Measurements from ENCODE around the gene DSCAM.

Gene DSCAM

GRCh38 chr21:40685141-40685540 is 161.8 kb downstream of the DSCAM start:
- no peak for DNase-seq (ENCODE audit: low read depth in 1 of 2, low spot score in 1 of 2)

GRCh38 chr21:40684726-40685125 is 162.2 kb downstream of the DSCAM start:
- Histone ChIP-seq H3K4me3 (replicated peaks; ENCODE audit: insufficient read depth, low read length) (no peak overlapping the region), H3K27ac (replicated peaks) (no peak overlapping the region), H3K27me3 (ENCODE audit: insufficient read depth, poor library complexity, severe bottlenecking) (peaks cover 4% of the 10 kb centered on the region)
- TF ChIP-seq POLR2AphosphoS5 (IDR thresholded peaks at IDR 0.05; ENCODE audit: low read depth) = no peak
- no peak for TF ChIP-seq REST (IDR thresholded peaks at IDR 0.05; ENCODE audit: insufficient replicate concordance, low read depth)
- DNase-seq (ENCODE audit: low read depth in 1 of 2, low spot score in 1 of 2) = no peak

More at GRCh38 chr21:40685141-40685540, 161.8 kb downstream of the DSCAM start:
- Histone ChIP-seq H3K27ac (replicated peaks) (no peak overlapping the region), H3K27me3 (ENCODE audit: insufficient read depth, poor library complexity, severe bottlenecking) (peaks cover 4% of the 10 kb centered on the region), H3K4me3 (replicated peaks; ENCODE audit: insufficient read depth, low read length) (no peak overlapping the region)
- TF ChIP-seq POLR2AphosphoS5 (IDR thresholded peaks at IDR 0.05; ENCODE audit: low read depth) (no peak), REST (IDR thresholded peaks at IDR 0.05; ENCODE audit: insufficient replicate concordance, low read depth) (no peak), GABPA (IDR thresholded peaks at IDR 0.05; ENCODE audit: low read depth) (no peak), CTCF (IDR thresholded peaks at IDR 0.05; ENCODE audit: insufficient read depth, low read length) (no peak), SPI1 (IDR thresholded peaks at IDR 0.05; ENCODE audit: borderline replicate concordance, low read depth) (no peak)

GRCh38 chr21:40683349-40683748 is 163.6 kb downstream of the DSCAM start:
- Histone ChIP-seq H3K27ac (replicated peaks) (no peak overlapping the region), H3K27me3 (ENCODE audit: insufficient read depth, poor library complexity, severe bottlenecking) (peaks cover 2% of the 10 kb centered on the region), H3K4me3 (replicated peaks; ENCODE audit: insufficient read depth, low read length) (no peak overlapping the region)
- no peak for TF ChIP-seq REST (IDR thresholded peaks at IDR 0.05; ENCODE audit: insufficient replicate concordance, low read depth)
- TF ChIP-seq POLR2AphosphoS5 (IDR thresholded peaks at IDR 0.05; ENCODE audit: low read depth) = no peak
- no peak for DNase-seq (ENCODE audit: low read depth in 1 of 2, low spot score in 1 of 2)

DNA sequence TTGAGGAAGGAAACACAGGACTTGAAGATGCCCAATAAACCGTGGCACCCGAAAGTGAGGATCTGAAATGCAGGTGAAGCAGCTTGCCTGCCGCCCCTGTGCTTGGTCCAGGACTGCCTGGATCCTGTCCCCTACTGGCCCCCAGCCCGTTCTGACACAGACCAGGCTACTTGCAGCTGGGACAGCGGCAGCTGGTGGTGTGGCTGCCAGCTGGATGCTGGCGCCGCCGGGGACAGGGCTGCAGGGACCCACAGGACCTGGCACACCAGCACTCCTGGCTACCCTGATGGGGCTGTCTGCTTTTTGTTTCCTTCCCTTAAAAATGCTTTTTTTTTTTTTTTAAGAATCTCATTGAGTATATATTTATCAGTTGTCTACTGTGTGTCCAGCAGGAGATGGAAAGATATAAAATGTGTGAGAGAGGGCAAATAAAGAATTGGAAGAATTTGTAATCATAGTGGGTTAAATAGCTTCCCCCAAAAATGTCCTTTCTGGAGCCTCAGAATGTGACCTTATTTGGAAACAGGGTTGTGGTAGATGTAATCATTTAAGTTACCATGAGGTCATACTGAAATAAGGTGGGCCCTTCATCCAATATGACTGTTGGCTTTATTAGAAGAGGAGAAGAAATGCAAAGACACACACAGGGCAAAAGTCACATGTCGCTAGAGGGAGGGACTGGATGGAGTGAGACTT is 165.6 kb downstream of the DSCAM start:
- Histone ChIP-seq H3K27me3 (ENCODE audit: insufficient read depth, poor library complexity, severe bottlenecking) (no peaks in the 10 kb centered on the region), H3K27ac (replicated peaks) (no peak overlapping the region), H3K4me3 (replicated peaks; ENCODE audit: insufficient read depth, low read length) (no peak overlapping the region)
- TF ChIP-seq GABPA (IDR thresholded peaks at IDR 0.05; ENCODE audit: low read depth) = no peak
- no peak for TF ChIP-seq REST (IDR thresholded peaks at IDR 0.05; ENCODE audit: insufficient replicate concordance, low read depth)
- TF ChIP-seq SPI1 (IDR thresholded peaks at IDR 0.05; ENCODE audit: borderline replicate concordance, low read depth) = no peak
- DNase-seq (ENCODE audit: low read depth in 1 of 2, low spot score in 1 of 2) = no peak
